GM12891 (cell line): ENCODE data around the gene NKAIN2.
A peak's percentile ranks its signal among the peaks of the same experiment; 100 is the strongest.

Experiments used
- DNase-seq: peaks from one replicate; pipeline ENCODE4 v3.0.0; 2011; ENCODE audit warnings: low spot score; ENCODE audit not compliant: insufficient read length
- FAIRE-seq: peaks from 2 replicates; lab custom pipeline; 2011; peaks lifted over from hg19 to GRCh38; lab: Jason Lieb, UNC
- PAX5 ChIP-seq: IDR thresholded peaks from 2 replicates; pipeline ENCODE4 v1.6.1; 2011; ENCODE audit warnings: low read length, moderate library complexity, mild to moderate bottlenecking; ENCODE audit not compliant: insufficient read depth, severe bottlenecking
- POLR2A ChIP-seq: IDR thresholded peaks from 2 replicates; pipeline ENCODE4 v1.6.1; 2011; ENCODE audit warnings: low read depth, low read length, control low read depth
- POLR2AphosphoS5 ChIP-seq: IDR thresholded peaks from 2 replicates; pipeline ENCODE4 v1.6.1; 2011; ENCODE audit warnings: low read depth, low read length, control low read depth
- POU2F2 ChIP-seq: IDR thresholded peaks from 2 replicates; pipeline ENCODE4 v1.6.1; 2011; ENCODE audit warnings: low read depth, mild to moderate bottlenecking, control low read depth, low read length, moderate library complexity
- SPI1 ChIP-seq: IDR thresholded peaks from 2 replicates; pipeline ENCODE4 v1.6.1; 2011; ENCODE audit warnings: low read depth, low read length, control low read depth
- TAF1 ChIP-seq: IDR thresholded peaks from 2 replicates; pipeline ENCODE4 v1.6.1; 2011; ENCODE audit warnings: low read depth, low read length, control low read depth

Gene NKAIN2

GRCh38 chr6:123804014-123804786 is 535 bp downstream of the NKAIN2 start:
- DNase-seq: peak; percentile 10
- no peak for FAIRE-seq
- TF ChIP-seq POU2F2 (no peak), SPI1 (no peak), PAX5 (no peak), POLR2AphosphoS5 (no peak), POLR2A (no peak), TAF1 (no peak)

GRCh38 chr6:123804787-123805540 is 1.3 kb downstream of the NKAIN2 start:
- no peak for TF ChIP-seq POLR2AphosphoS5
- no peak for TF ChIP-seq POLR2A
- TF ChIP-seq TAF1: no peak
- TF ChIP-seq POU2F2: no peak
- no peak for TF ChIP-seq SPI1
- TF ChIP-seq PAX5: no peak
- no peak for DNase-seq
- no peak for FAIRE-seq

- no peak for FAIRE-seq
- no peak for TF ChIP-seq POLR2AphosphoS5
- no peak for TF ChIP-seq SPI1
- TF ChIP-seq PAX5: no peak
- no peak for TF ChIP-seq POU2F2
- TF ChIP-seq TAF1: no peak
- no peak for TF ChIP-seq POLR2A
- DNase-seq: no peak
Observed at GRCh38 chr6:123805921-123806320, 2.3 kb downstream of the NKAIN2 start.

GRCh38 chr6:123806561-123806960 is 2.9 kb downstream of the NKAIN2 start:
- TF ChIP-seq POLR2AphosphoS5: no peak
- TF ChIP-seq PAX5: no peak
- no peak for TF ChIP-seq POLR2A
- no peak for TF ChIP-seq SPI1
- FAIRE-seq: no peak

DNA sequence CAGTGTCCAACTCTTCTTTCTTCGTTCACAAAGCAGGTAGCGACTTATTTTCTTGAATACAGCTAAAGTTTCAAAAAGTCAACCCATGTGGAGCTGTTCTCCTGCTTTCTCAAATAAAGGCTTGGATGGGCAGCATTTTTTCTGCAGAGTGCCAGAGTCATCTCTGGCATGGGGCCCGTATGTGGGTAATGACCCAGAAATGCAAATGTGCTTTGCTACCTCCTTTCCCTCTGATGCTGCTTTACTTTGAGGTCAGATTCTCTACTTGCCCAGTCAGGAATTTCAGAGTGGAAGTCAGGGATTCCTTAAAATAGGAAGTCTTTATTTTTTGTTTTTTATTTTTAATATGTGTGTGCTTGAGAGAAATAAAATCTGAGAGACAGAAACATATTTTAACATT is 4.9 kb downstream of the NKAIN2 start:
- DNase-seq: no peak
- TF ChIP-seq POU2F2 (no peak), POLR2AphosphoS5 (no peak), SPI1 (no peak), PAX5 (no peak), POLR2A (no peak), TAF1 (no peak)
- no peak for FAIRE-seq

More at GRCh38 chr6:123806561-123806960, 2.9 kb downstream of the NKAIN2 start:
- no peak for DNase-seq

DNA sequence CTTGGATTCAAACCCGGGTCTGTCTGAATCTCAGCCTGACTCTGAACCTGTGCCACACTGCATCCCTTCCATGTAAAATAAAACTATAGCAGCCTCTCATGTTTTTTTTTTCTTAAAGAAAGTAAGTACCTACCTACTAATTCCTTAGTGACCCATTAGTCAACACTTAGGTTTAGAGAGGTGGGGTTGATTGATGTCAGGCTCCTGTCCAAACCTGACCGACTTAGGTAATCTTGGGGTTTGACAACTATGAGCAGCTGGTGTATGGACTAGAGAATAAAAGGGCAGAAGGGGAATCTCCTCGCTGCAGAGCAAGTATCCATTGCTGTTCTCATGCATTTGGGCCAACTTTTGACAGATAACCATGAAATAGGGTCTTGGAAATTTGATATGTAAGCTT is 6.5 kb downstream of the NKAIN2 start:
- TF ChIP-seq TAF1 (no peak), SPI1 (no peak), POLR2AphosphoS5 (no peak), PAX5 (no peak), POLR2A (no peak), POU2F2 (no peak)
- DNase-seq: no peak
- no peak for FAIRE-seq

GRCh38 chr6:123810948-123811347 is 7.3 kb downstream of the NKAIN2 start:
- DNase-seq (no peak), FAIRE-seq (no peak)
- no peak for TF ChIP-seq SPI1
- TF ChIP-seq POU2F2: no peak
- no peak for TF ChIP-seq PAX5
- TF ChIP-seq POLR2AphosphoS5: no peak
- TF ChIP-seq POLR2A: no peak
- no peak for TF ChIP-seq TAF1

DNA sequence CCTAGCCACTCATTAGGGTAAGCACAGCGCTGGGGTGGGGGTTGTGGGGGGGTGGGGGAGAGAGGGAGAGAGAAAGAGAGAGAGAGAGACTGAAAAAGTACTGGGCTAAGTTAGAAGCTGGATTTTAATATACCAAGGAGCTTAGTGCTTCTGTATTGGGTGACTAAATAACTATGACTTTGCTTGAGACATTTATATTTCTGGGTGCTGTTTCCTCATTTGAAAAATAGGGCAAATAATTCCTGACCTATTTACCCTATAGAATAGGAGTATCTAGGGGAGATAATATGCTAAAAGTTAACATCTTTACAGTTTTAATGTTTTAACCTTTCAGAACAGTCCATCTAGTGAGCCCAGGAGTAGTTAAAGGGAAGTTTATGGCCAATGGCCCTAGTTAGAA is 7.7 kb downstream of the NKAIN2 start:
- TF ChIP-seq SPI1 (no peak), POLR2A (no peak), PAX5 (no peak), POLR2AphosphoS5 (no peak), POU2F2 (no peak), TAF1 (no peak)
- DNase-seq (no peak), FAIRE-seq (no peak)

GRCh38 chr6:123812621-123813020 is 9.0 kb downstream of the NKAIN2 start:
- no peak for TF ChIP-seq TAF1
- TF ChIP-seq PAX5: no peak
- TF ChIP-seq POU2F2: no peak
- no peak for TF ChIP-seq POLR2AphosphoS5
- TF ChIP-seq SPI1: no peak
- no peak for TF ChIP-seq POLR2A
- no peak for FAIRE-seq
- DNase-seq: no peak
